Stimulated activated CD4-positive, alpha-beta T cell treated with anti-CD3 and anti-CD28 coated beads, Interleukin-2, amount 100 ng/mL, for 4 hours (primary cell): Measurements from ENCODE around the gene MPDU1.

Experiments
- DNase-seq: peaks from one replicate; pipeline ENCODE4 v3.0.0-alpha.2; 2020; ENCODE audit warnings: low read depth

The MPDU1 gene

DNA sequence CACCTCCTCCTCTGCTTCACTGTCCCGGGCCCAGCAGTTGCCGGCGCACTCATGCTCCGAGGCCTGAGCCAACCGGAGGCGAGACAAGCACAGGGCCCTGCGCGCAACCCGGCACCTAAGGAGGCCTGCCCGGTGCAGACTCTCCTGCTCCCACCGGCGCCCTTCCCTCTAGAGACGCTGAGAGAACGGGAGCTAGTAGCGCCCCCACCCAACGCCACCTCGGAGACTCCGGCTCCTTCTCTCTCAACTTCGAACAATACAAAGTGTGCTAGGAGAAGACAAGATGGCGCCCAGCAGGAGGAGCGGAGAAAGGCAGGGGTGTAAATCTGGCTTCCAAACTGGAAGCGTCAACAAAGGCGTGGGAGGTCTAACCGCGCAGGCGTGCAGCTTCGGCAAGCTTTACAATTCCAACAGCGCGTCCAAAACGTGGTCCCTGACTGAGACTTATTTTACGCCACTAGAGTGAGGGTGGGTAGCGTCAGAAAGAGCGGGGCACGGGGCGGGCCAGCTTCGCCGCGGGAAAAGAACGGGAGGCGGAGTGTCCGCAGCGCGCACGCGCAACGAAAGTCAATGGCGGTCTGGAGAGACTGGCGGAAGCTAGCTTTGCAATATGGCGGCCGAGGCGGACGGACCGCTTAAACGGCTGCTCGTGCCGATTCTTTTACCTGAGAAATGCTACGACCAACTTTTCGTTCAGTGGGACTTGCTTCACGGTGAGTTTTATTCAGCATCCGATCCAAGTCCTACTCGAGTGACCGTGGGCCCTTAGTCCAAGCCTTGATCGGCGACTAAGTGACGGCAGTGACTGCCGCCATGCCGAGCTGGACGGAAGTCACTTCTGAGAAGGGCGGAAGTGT is at the start of gene MPDU1:
TSS of gene MPDU1 (plus strand) at position 600 of the 857 bp plus-strand sequence. CDS start at position 611, 11 bp downstream.
- peak; percentile 91 for DNase-seq

DNA sequence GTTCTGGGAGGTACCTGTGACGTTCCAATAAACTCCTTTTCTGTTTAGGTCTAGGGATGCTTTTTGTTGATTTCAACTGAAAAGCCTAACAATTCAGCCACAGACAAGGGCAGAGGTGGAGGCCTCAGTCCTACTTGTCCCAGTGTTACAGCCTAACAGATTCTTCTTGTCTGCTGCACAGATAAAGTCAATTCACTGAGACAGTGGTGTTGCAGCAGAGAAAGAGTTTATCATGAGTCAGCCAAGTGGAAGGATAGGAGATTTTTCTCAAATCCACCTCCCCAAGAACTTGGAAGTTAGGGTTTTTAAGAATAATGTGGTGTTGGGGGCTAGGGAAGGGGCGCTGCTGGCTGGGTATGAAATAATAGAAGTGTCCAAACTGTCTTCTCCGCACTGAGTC is 45.6 kb upstream of the MPDU1 start:
- DNase-seq = no peak

DNA sequence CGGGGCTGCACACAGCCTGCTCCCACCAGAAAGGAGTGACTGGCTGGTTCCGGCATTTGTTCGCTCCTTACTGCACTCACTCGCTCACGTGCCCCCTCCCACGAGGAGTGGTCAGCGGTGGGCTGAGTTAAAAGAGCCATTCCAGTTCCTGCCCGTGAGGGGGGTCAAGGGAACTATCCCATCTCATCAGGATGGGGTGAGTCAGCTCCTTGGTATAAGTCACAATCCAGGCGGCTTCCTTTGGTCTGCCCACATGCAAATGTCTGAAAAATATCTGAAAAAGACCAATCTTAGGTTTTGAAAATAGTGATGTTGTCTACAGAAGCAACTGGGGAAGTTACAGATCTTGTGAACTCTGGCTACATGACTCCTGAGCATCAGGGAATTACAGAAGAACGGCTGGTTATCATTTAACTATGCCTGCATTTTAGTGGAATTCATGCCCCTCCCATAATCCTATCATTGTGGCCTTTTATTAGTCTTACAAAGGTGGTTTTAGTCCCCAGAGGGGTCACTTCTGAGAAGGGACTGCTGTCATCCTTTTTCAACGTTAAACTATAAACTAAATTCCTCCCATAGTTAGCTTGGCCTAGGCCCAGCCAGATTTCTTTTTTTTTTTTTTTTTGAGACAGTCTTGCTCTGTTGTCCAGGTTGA is 44.6 kb upstream of the MPDU1 start:
- DNase-seq = no peak

DNA sequence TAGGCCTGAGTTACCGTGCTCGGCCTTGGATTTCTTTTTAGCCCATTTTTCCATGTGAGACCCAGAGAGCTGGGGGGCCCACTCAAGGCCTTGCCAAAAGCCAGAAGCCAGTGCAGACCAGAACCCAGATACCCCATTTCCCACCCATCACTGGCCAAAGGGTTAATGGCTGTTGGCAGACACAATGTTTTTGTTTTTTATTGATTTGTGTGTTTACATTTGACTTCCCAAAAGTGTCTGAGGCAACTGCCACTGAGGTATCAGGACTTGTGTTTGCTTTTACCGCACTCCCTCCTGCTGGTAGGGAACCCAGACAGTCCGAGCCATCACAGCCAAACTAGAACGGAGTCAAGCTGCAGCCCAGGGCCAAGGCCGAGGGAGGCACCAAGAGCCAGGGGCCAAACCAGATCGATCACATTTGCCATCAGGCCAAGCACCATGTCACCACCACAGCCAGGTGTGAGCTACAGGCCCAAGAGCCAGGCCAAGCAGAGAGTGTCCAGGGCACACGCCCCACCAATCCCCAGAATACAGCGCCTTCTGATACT is 42.5 kb upstream of the MPDU1 start:
- DNase-seq = no peak

DNA sequence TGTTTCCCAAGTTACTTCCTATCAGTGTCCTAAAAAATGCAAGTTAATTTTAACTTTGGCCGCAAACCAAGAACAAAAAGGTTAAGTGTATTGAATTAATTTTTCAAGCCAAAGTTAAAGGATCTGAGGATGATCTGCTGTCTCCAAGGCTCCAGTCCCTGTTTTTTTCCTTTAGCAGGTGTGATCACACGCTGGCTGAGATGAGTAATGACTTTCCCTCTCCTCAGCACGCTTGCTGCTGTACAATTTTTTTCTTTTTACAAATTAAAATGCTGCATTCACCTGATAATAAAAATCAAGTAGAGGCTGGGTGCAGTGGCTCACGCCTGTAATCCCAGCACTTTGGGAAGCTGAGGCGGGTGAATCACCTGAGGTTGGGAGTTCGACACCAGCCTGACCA is 38.7 kb upstream of the MPDU1 start:
- no peak for DNase-seq

DNA sequence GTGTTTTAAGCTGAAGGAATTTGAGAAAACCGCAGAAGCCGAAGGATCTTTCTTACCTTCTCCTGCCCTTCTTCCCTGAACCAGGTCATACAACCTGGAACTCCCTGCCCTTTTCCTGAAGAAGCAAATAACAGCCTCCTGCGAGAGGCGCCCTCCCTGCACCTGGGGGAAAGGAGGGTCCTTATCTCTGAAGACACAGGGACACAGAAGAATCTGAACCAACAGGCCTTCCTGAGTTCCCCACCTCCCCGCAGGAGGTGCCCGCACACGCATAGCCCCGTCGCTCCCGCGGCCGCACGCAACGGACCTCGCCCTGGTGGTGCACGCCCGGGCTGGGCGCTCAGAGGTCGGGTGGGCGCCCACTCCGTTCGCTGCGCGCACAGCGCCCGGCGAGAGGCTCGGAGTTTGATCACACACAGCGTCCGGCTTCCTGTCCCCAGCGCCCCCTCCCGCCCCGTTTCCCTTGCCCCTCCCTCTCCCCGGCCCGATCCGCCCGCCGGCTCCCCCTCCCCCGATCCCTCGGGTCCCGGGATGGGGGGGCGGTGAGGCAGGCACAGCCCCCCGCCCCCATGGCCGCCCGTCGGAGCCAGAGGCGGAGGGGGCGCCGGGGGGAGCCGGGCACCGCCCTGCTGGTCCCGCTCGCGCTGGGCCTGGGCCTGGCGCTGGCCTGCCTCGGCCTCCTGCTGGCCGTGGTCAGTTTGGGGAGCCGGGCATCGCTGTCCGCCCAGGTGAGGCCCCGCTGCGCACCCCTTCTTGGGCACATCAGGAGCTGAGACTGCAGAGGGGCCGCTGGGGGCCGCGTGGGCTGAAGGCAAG is 34.9 kb upstream of the MPDU1 start, which contains the start of gene TNFSF12:
TSS of gene TNFSF12 (plus strand) at position 474 of the 816 bp plus-strand sequence. CDS start at position 570, 96 bp downstream.
- DNase-seq = peak; percentile 38

DNA sequence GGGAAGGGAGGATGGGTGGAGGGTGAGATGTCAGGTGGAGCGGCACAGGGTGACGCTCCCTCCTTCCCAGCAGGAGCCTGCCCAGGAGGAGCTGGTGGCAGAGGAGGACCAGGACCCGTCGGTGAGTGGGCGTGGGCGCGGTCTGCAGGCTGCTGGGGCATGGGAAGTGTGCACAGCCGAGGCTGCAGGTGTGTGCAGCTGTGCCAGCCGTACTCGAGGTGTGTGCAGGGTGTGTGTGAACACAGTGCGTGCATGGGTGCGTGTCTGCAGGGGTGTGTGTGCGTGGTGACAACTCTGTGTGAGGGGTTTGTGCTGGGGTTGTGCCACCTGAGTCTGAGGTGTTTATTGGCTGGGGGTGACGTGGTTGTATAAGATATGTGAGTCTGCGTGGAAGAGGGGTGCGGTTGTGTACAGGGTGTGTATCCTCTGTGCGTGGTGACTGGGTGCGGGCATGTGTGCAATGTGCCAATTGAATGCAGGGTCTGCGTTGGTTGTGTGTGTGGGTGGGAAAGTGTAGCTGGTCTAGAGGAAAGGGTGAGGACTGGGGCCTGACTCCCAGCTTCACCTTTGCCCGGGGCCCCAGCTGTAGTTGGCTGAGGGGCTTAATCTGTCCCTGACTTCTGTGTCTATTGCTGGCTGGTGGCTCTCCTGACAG is 34.1 kb upstream of the MPDU1 start:
- DNase-seq = peak; percentile 24

DNA sequence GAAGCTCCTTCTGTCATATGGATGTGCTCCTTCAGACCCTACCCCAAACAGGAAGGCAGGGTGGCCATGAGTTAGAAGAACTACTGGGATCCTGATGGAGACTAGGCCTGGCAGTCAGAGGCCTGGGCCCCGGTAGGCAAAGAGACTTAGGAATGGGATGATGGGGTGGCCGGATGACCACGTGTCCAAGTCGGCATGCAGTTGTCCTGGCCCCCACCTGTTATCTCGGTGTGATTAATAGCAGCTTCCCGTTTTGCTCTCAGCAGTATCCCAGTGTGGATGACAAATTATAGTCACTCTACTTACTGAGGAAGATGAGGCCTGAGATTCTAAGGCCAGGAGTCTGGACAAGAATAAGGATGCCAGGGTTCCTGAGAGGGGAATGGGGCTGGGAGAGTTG is 33.3 kb upstream of the MPDU1 start:
- no peak for DNase-seq

DNA sequence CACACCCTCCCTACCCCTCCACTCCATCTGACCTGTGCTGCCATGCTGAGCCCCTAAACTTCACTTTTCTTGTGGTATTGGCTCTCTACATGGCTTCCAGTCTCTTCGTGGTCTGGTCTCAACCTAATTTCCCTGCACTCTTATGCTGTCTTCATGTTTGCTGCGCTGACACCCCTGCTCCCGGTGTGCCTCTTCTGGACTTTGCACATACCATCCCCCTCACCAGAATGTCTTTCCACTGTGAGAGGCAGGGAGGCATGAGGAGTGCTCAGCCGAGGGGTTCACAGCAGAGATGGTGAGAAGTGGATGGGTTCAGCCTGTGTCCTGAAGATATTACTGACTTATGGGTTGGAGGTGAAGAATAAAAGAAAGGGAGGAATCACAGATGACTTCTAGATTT is 32.3 kb upstream of the MPDU1 start:
- DNase-seq = no peak

DNA sequence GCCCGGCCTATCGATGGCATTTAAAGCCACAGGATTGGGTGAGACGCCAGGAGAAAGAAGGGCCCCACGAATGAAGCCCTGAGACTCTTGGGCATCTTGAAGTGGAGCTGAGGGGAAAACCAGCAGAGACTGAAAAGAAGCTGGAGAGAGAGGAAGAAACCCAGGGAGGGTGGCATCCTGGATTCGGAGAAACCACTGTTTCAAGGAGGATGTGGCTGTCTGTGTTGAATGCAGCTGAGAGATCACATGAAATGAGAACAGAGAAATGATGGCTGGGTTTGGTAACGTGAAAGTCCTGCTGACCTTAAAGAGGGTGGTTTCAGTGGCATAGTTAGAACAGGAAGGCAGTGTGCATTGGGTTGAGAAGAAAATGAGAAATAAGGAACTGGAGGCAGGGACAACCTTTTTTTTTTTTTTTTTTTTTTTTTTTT is 31.0 kb upstream of the MPDU1 start:
- DNase-seq = no peak

DNA sequence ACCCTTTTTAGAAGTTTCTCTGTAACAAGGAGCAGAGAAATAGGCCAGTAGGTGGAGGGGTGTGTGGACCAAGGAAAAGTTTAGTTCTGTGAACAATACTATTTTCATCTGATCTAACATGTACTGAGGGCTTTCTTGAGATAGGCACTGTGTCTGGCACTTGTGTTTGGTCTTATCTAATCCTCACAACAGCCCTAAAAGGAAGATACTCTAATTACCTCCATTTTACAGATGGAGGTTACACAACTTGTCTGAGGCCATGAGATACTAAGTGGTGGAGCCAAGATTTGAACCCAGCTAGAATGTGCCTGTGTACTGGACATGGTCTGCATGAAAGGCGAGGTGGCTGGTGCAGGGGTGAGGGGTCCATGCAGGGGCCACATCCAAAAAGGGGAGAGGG is 30.3 kb upstream of the MPDU1 start:
- no peak for DNase-seq

DNA sequence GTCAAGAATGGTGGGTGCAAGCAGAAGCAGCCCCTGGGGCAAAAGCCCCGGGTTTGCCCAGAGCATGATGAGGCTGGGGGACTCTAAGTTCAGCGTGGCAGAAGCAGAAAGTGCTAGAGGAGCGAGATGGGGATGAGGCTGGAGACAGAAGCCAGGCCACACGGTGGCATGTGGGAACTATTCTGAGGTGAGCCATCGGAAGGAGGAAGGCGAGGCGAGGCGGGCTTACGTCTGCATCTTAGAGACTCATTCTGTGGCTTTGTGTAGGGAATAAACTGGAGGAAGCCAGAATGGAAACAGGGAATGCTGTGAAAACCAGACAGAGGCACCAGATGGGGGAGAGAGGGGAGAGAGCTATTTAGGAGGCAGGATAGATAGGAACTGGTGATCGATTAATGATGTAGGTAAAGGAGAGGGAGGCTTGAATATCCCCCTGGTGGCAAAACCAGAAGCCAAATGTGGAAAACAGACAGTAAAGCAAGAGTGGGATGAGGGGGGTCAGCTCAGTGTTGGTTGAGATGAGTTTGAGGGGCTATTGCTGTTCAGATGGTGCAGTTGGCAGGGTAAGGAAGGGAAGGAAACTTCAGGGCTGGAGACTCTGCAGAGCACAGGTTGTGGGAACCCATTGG is 28.2 kb upstream of the MPDU1 start:
- no peak for DNase-seq

DNA sequence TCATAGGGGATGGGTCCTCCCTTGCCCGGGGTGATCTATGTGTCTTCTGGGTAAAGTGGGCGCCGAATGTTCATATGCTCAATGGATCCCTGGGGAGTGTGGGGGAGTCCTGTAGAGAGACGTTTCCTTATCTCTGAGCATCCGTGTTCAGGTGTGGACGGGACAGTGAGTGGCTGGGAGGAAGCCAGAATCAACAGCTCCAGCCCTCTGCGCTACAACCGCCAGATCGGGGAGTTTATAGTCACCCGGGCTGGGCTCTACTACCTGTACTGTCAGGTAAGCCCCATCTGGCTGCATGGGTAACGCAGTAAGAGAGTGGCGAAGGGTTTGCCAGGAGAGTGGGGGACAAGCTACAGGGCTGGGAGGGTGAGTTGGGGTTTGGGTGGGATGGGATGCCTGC is 27.0 kb upstream of the MPDU1 start:
- no peak for DNase-seq

DNA sequence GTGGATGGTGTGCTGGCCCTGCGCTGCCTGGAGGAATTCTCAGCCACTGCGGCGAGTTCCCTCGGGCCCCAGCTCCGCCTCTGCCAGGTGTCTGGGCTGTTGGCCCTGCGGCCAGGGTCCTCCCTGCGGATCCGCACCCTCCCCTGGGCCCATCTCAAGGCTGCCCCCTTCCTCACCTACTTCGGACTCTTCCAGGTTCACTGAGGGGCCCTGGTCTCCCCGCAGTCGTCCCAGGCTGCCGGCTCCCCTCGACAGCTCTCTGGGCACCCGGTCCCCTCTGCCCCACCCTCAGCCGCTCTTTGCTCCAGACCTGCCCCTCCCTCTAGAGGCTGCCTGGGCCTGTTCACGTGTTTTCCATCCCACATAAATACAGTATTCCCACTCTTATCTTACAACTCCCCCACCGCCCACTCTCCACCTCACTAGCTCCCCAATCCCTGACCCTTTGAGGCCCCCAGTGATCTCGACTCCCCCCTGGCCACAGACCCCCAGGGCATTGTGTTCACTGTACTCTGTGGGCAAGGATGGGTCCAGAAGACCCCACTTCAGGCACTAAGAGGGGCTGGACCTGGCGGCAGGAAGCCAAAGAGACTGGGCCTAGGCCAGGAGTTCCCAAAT is 26.4 kb upstream of the MPDU1 start:
- no peak for DNase-seq

DNA sequence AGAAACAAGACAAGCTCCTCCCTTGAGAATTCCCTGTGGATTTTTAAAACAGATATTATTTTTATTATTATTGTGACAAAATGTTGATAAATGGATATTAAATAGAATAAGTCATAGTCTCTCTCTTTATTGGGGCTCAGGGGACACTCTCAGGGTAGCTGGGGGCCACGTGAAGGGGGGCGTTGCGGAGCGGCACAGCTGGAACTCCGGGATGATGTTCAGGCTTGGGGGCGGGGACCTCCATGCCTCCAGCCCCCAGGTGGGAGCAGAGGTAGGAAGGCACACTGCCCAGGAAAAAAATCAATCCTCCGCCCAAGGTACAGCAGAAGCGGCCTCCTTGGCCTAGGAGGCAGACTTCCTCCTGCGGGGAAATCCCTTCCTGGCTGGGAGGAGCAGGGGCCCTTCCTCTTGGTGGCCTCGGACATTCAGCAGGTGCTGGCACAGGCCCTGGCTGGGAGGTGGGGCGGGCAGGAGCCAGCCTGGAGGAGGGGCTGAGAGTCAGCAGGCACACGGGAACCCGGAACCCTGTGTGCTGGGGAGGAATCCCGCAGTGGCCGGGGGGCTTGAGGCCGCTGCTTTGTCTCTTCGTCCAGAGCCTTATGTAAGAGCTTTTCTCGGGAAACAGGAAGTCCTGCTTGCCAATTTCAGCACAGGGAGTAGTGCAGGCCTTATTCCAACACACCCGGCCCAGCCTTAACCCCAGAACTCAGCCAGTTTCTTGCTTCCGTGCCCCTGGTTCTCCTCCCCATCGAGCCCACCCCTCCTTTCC is 25.7 kb upstream of the MPDU1 start:
- no peak for DNase-seq

DNA sequence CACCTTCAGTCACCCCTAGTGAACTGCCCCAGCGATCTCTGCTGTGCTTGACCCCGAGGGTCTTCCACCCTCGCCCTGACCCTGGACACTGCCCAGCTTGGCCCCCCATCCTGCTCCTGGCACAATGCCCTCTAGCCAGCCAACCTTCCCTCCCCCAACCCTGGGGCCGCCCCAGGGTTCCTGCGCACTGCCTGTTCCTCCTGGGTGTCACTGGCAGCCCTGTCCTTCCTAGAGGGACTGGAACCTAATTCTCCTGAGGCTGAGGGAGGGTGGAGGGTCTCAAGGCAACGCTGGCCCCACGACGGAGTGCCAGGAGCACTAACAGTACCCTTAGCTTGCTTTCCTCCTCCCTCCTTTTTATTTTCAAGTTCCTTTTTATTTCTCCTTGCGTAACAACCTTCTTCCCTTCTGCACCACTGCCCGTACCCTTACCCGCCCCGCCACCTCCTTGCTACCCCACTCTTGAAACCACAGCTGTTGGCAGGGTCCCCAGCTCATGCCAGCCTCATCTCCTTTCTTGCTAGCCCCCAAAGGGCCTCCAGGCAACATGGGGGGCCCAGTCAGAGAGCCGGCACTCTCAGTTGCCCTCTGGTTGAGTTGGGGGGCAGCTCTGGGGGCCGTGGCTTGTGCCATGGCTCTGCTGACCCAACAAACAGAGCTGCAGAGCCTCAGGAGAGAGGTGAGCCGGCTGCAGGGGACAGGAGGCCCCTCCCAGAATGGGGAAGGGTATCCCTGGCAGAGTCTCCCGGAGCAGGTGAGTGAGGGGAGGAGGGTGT is 24.9 kb upstream of the MPDU1 start, which contains the start of gene TNFSF13:
TSS of gene TNFSF13 (plus strand) at position 207 of the 776 bp plus-strand sequence. CDS start at position 497, 290 bp downstream.
- DNase-seq = no peak

DNA sequence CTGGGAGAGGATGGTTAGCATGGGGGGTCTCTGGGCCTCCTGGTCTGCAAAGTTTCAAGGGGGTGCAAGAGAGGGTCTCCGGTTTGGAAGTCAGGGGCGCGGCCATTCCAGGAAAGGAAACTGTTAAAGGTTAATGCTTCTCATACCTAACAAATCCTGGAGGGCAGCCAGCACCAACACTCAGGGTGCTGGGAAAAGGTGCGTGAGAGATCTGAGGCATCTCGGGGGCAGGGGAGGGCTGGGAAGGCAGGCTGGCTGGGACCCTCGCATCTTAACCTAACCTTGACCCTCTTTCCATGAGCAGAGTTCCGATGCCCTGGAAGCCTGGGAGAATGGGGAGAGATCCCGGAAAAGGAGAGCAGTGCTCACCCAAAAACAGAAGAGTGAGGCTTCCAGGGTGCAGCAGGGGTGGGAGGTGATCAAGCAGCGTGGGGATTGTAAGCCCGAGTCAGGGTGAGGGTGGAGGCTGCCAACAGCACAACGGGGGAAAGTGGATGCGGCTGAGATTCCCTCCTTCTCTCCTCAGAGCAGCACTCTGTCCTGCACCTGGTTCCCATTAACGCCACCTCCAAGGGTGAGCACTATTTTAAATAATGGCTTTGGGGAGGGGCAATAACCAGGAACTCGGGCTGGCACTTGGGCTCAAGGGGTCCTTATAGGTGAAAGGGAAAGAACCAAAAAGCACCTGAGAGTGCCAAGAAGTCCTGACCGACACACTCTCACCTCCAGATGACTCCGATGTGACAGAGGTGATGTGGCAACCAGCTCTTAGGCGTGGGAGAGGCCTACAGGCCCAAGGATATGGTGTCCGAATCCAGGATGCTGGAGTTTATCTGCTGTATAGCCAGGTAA is 24.1 kb upstream of the MPDU1 start:
- no peak for DNase-seq
